ENCODE measurements around the gene CAPN5. TPM values are rescaled to one million over a fixed set of nuclear protein-coding genes. Genes with fewer than 3 reads are reported as not detected.

The CAPN5 gene
- total and polyA plus RNA-seq, 4 donors = 6.5 to 25.8 (median 18.2) TPM

DNA sequence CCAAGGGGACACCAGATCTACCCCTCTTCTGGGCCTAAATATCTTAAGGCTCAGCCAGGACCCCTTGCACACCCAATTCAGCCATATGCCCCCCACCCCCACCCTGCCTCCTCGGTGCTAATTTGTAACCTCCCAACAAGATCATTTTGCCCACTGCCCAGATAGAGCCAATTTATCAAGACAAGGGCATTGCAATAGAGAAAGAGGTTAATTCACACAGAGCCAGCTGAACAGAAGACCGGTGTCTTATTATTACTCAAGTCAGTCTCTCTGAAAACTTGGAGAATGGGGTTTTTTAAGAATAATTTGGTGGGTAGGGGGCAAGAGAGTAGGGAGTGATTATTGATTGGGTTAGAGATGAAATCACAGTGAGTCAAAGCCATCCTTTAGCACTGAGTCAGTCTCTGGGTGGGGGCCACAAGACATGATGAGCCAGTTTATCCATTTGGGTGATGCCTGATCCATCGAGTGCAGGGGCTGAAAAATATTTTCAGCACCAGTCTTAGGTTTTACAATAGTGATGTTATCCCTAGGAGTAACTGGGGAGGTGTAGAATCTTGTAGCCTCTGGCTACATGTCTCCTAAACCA lies 9.9 kb upstream of the CAPN5 start:
- peaks cover 7 to 27% (median 15%) of the 10 kb centered on the region in 4 donors for H3K4me1 ChIP-seq (ENCODE audit: control insufficient read depth in 4 of 4, insufficient read depth in 4 of 4, low read length in 3 of 4)
- no peaks in the 10 kb centered on the region for H3K36me3 ChIP-seq (ENCODE audit: control insufficient read depth in 4 of 4, insufficient read depth in 3 of 4, low read depth in 1 of 4, low read length in 3 of 4)
- no peaks in the 10 kb centered on the region for H3K27me3 ChIP-seq (ENCODE audit: control insufficient read depth in 4 of 4, insufficient read depth in 4 of 4, low read length in 3 of 4)
- peaks cover 0 to 8% (median under 1%) of the 10 kb centered on the region in 4 donors for H3K9me3 ChIP-seq (ENCODE audit: control insufficient read depth in 4 of 4, low read length in 3 of 4)
- no peak overlapping the region for H3K4me3 ChIP-seq (ENCODE audit: low read depth in 1 of 3, low read length in 3 of 3)
- TF ChIP-seq, protein P1, sequence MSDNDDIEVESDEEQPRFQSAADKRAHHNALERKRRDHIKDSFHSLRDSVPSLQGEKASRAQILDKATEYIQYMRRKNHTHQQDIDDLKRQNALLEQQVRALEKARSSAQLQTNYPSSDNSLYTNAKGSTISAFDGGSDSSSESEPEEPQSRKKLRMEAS (IDR thresholded peaks at IDR 0.05) = no peak
- TF ChIP-seq FOXA1 (IDR thresholded peaks at IDR 0.05) = no peak
- no peak overlapping the region for H3K9ac ChIP-seq (ENCODE audit: low read depth in 1 of 2, low read length in 2 of 2)
- no peak for DNase-seq (ENCODE audit: low spot score)
- H3K27ac ChIP-seq (ENCODE audit: low read depth in 1 of 2, low read length in 2 of 2) = no peak overlapping the region
- 75% methylated on average over 3 of the region's 3 CpGs for WGBS

- Histone ChIP-seq H3K27me3 (ENCODE audit: control insufficient read depth in 4 of 4, insufficient read depth in 4 of 4, low read length in 3 of 4) (no peaks in the 10 kb centered on the region), H3K4me3 (ENCODE audit: low read depth in 1 of 3, low read length in 3 of 3) (no peak overlapping the region), H3K9ac (ENCODE audit: low read depth in 1 of 2, low read length in 2 of 2) (no peak overlapping the region), H3K27ac (ENCODE audit: low read depth in 1 of 2, low read length in 2 of 2) (no peak overlapping the region), H3K9me3 (ENCODE audit: control insufficient read depth in 4 of 4, low read length in 3 of 4) (peaks cover 0 to 8% (median under 1%) of the 10 kb centered on the region in 4 donors), H3K4me1 (ENCODE audit: control insufficient read depth in 4 of 4, insufficient read depth in 4 of 4, low read length in 3 of 4) (peaks cover 7 to 27% (median 16%) of the 10 kb centered on the region in 4 donors), H3K36me3 (ENCODE audit: control insufficient read depth in 4 of 4, insufficient read depth in 3 of 4, low read depth in 1 of 4, low read length in 3 of 4) (no peaks in the 10 kb centered on the region)
- WGBS = 83% methylated on average over 9 of the region's 9 CpGs
- DNase-seq (ENCODE audit: low spot score) = no peak
- no peak for TF ChIP-seq FOXA2 (IDR thresholded peaks at IDR 0.05)
- no peak for TF ChIP-seq SP1 (IDR thresholded peaks at IDR 0.05)
- no peak for TF ChIP-seq NR2F2 (IDR thresholded peaks at IDR 0.05)
- TF ChIP-seq HNF4G (IDR thresholded peaks at IDR 0.05) = no peak
- no peak for TF ChIP-seq RXRA (IDR thresholded peaks at IDR 0.05)
- TF ChIP-seq, protein P1 (IDR thresholded peaks at IDR 0.05) = no peak
- no peak for TF ChIP-seq JUND (IDR thresholded peaks at IDR 0.05)
- no peak for TF ChIP-seq HNF4A (conservative IDR thresholded peaks at IDR 0.05)
- TF ChIP-seq TAF1 (conservative IDR thresholded peaks at IDR 0.05) = no peak
- TF ChIP-seq, protein P2, sequence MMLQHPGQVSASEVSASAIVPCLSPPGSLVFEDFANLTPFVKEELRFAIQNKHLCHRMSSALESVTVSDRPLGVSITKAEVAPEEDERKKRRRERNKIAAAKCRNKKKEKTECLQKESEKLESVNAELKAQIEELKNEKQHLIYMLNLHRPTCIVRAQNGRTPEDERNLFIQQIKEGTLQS (IDR thresholded peaks at IDR 0.05) = no peak
- TF ChIP-seq CTCF (IDR thresholded peaks at IDR 0.05; ENCODE audit: low read depth, low read length, missing input control) = no peak
- TF ChIP-seq REST (IDR thresholded peaks at IDR 0.05) = no peak
- no peak for TF ChIP-seq EGR1 (IDR thresholded peaks at IDR 0.05; ENCODE audit: low read depth in 2 of 2)
- TF ChIP-seq GABPA (IDR thresholded peaks at IDR 0.05 in 1 of 2, conservative IDR thresholded peaks at IDR 0.05 in 1 of 2) = no peak
- no peak for TF ChIP-seq YY1 (IDR thresholded peaks at IDR 0.05)
- no peak for TF ChIP-seq FOXA1 (IDR thresholded peaks at IDR 0.05)
- no peak for TF ChIP-seq RAD21 (IDR thresholded peaks at IDR 0.05)
- TF ChIP-seq ZBTB33 (IDR thresholded peaks at IDR 0.05) = no peak
These were observed 8.8 kb upstream of the CAPN5 start for GRCh38 chr11:77057938-77058474.

Measured in liver (tissue), 9 donors.